DMS53 treated with DMSO at 0.1 percent for 48 hours (cell line): ENCODE measurements around the gene CCDC85A.

Source experiments
- DNase-seq: peaks from one replicate; lab custom pipeline; 2025; ENCODE audit not compliant: unreplicated experiment; lab: John Stamatoyannopoulos, UW

The CCDC85A gene

DNA sequence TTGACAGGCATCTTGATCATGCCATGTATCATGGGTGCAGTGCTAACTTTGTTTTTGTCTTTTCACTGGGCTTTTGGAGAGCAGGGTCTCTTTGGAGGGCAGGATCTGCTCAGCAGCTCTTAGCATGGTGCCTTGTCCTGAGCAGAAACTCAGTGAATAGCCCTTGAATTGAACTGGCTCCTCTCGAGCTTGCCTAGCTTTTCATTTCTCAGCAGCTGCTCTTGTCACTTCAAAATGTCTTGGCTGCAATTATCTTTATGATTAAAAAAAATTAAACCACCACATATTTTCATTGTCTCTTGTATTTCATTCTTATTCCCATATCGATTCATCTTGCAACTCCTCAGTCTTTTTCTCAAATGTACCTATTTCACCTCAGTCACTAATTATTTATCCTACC, 50.5 kb downstream of the CCDC85A start:
- DNase-seq: no peak

DNA sequence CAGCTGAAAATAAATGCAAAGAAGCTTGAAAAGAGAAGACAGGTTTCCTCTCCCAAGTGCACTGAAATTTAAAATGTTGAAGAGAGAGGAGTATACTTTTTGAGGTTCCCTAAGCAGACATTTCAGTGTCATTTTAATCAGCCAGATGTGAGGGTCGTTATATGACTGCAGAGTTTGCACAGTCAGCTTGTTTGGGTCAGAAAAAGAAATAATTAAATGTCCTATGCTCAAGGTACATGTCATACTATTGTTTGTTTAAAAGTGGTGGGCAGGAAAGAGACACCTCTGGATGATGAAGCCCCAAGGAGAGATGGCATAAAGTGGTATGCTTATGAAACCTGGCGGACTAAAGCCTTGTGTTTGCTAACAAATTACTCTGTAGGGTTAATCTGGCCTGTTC, 55.2 kb downstream of the CCDC85A start:
- no peak for DNase-seq

DNA sequence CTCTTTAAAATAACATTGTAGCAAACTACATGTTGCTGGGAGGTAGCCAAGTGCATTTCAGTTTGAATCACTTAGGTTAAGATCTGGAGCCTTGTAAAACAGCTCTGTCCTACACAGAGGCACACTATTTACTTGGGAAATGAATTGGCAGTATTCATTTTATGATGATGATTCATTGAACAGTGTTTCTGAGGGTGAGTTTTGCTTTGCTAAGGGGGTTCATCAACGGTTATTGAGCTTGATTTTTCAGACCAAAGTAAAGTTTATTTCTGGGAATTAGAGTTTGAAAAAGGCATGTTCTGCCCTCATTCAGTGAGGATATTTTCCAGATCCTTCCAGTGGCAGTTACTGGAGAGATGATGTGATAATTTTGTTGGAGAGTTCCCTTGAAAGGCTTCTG, 55.6 kb downstream of the CCDC85A start:
- DNase-seq: no peak

DNA sequence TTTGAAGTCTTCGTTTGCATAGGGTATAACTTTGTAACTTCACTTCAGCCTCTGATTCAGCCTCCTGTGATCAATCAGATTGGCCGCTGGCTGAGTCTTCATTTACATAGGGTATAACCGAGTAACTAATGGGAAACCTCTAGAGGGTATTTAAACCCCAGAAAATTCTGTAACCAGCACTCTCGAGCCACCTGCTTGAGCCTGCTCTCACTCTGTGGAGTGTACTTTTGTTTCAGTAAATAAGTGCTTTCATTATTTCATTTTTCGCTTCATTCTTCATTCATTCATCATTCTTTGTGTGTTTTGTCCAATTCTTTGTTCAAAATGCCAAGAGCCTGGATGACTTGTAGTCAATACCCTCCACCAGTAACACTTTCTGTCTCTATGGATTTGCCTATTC, 56.4 kb downstream of the CCDC85A start:
- no peak for DNase-seq

DNA sequence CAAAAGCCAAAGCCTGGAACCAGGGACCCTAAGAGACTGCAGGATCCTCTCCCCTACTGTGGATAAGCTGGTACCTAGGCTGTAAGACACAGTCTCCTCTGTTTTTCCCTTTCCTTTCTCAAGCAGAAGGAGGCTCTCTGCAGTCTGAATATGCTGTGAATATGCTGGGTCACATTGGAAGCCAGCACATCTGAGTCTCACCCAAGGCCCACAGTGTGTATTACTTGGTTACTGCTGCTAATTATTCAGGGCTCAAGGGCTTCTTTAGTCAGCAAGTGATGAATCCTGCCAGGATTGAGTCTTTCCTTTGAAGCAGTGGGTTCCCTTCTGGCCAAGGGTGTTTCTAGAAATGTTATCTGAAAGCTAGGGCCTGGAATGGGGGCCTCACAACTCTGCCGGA, 60.7 kb downstream of the CCDC85A start:
- DNase-seq: no peak

DNA sequence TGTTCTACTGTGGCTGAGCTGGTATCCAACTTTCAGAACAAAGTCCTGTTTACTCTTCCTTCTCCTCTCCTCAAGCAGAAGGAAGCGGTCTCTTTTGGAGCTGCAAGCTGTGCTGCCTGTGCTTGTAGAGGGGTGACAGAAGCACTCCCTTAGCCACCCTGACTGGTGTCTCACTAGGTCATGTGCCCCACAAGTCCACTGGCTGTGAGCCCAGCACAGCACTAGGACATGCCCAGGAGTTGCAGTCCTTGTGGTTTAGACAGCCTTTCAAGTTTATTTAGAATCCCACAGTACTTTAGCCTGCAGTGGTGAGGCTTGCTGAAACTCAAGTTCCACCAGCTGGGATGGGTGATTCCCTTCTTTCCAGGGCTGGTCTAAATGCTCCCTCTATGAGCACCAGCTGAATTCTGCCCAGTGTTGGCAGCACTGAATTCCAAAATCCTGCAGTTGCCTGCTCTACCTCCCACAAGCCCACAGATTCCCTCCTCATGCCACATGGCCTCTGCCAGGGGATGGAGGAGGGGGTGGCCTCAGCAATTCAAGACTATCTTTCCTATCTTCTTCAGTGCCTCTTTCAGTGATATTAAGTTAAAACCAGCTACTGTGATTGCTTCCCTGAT, 61.2 kb downstream of the CCDC85A start:
- DNase-seq: no peak

DNA sequence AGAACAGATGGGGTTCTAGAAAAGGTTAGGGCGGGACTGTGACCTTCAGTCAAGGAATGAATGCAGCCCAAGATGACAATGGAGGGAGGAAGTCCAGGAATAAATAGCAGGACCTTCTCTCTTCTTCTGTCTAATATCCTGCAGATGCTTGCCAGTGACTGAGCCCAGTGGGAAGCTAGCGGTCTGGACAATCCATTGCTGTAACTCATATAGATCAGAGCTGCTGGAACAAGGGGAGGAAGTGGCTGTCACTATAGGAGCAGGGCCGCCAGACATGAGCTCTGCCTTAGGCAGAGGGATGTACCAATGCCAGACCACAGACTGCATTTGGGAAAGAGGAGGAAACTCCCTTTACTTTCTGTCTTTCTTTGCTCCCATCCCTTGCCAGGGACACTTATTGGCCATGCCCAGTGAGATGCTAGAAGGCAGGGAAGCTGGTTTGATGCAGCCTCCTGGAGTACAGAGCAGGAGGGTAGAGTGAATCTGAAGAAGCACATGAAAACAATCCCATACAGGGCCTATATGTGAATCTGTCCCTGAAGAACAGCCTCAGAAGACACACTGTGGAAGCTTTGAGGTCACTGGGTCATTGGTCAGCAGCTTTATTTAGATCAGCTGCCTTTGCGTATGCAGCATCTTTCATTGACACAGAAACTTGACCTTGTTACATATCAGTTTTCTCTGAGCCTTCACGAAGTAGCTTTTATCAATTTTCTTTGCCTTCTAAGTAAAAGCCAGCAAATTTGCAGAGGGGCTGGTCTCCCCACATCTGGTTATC, 65.4 kb downstream of the CCDC85A start:
- DNase-seq: no peak

DNA sequence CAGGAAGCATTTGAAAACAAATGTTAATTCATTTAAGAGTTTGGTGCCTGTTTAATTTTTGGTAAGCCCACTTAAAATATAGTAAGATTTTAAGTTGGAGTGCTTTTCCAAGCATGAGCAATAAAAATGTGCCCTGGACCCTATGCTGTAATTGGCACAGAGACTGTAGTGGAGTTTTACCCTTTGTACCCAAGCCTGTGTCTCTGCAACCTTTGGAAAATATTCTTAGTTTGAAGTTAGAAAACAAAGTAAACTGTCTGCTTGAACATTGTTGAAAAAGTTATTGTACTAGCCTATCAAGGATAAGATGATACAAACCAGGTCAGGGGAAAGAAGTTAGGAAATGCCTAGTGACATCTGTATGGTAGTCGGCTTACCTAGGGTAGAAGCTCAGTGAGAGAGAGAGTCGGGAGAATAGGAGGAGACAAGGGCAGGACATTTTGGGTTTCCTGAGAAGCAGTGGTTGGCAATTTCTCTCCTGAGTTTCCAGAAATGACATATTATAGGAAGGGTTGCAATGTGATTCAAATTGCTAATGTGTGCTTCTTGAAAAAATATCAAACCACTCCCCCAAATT, 66.5 kb downstream of the CCDC85A start:
- DNase-seq: no peak

DNA sequence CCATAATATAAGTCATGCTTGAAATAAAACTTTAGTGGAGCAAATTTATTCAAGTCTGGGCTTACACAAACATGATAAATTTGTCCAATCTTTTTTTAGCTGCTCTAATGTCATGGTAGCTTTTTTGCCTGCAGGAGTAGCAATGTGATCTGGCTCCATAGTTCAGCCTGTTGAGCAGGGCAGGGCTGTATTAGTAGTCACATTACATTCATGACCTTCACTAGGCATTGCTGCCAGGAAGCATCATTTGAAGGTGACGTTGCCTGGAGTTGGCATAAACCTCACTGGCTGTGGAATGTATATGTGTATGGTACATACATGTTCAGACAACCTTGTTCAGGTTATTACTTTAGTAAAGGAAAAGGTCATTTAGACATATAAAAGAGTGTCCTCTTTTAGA, 76.6 kb downstream of the CCDC85A start:
- DNase-seq: no peak

DNA sequence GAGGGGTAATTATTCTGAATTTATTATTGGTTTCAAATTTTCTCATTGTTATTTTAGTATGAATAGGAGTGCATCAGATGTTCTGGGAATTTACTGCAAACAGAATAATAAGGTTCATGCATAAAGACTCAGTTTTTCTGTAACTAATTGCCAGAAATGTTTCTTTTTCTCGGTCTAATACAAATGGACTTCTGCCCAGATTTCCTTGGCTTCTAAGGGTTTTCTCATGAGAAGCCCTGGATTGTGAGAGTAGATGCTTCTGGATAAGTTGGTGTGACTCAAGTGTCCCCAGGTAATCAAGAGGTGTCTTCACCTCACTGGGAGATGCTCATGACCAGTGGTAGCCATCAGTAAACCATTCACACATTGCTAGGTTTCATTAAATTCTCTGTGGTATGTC, 78.5 kb downstream of the CCDC85A start:
- no peak for DNase-seq

DNA sequence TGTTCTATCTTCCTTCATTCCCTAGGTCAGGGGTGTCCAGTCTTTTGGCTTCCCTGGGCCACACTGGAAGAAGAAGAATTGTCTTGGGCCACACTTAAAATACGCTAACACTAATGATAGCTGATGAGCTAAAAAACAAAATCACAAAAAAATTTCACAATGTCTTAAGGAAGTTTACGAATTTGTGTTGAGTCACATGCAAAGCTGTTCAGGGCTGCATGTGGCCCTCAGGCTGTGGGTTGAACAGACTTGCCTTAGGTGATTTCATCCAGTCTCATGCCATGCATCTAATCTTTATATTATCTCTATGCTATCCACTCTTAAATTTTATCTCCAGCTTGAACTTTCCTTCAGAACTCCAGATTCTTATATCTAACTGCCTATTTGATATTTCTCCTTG, 80.1 kb downstream of the CCDC85A start:
- no peak for DNase-seq

DNA sequence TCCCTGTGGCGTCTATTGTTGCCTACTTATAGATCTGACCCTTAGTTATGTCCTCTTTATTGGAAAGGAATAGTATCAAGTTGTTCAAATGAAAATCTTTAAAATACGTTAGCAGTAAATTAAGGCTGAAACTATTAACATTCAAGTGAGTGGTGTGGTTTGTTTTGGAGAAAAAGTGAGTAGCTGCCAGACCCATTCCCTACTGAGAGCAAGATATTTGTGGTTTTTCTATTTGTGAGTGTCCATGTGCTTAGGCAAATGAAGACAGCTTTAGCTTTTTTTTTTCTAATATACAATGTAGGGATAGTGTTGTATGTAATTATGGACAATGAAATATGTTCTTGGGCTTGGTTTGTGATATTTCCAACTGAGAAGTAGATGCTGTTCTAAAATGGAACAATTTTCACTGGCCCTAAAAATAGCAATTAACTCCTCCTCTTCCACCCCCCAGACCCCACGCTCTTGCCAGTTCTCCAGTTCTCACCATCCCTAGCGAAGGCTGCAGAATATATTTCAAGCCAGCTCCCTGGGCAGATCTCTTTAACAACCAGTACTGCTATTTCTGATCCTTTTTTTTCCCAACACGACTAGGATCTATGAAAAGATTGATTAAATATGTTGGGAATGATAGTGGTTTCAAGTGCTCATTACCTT, 83.1 kb downstream of the CCDC85A start:
- no peak for DNase-seq

DNA sequence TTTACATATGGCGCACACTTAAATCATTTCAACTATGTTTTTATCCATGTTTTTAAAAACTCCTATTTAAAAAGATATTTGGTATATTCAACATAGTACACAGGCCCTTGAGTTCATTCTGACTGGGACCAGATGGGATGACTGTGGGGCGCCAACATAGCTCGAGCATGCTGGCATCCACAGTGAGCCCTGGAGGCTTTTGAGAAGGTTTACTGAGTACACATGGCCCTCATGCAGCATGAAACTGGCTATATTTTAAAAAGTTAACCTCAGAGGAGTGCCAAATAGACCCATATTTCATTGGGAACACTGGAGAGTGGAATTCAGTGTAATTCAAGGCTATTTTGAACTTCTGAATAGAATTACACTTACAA, 83.6 kb downstream of the CCDC85A start:
- no peak for DNase-seq

DNA sequence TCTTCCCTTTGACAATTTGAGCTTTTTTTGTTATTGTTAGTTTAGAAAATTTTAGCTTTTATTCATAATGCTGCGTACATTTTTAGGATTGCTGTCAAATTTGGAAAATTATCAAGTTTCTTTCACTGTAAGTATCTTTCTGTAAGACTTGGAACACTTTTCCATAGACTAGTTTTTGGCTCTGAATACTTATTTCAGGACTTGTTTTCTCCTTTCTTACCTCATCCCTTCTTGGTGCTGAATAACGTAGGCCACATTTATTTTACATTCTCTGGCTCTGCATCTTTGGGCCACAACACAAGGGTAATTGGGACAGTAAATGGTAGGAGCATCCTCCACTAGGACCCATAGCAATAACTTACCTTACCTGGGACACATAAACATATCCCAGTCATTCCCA, 85.1 kb downstream of the CCDC85A start:
- DNase-seq: no peak

DNA sequence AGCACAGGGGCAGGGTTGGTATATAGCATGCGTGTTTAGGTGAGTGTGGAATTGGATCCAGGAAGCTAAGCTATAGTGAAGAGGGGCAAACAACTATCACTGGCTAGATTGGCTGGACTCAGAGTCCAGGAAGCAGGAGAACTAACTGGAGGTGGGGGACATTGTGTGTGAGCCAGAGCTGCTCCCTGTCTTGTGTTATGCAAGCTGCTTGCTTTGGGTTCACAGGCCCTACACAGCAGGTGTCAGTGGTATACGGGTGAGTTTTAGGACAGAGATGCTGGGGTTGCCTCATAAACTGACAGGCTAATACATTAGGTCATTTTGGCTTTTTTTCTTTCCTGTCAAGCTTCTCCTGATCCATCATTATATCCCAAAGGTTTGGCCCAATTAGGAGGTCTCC, 87.5 kb downstream of the CCDC85A start:
- no peak for DNase-seq

DNA sequence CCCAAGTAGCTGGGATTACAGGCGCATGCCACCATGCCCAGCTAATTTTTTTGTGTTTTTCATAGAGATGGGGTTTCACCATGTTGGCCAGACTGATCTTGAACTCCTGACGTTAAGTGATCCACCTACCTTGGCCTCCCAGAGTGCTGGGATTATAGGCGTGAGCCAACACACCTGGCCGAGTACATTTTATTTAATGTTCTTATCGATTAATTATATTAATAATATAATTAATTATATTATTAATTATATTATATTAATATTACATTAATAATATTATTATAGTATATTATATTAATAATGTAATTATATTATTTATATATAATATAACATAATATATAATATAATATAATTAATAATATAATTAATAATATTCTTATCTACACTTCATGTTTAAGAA, 101.4 kb downstream of the CCDC85A start:
- DNase-seq: no peak

DNA sequence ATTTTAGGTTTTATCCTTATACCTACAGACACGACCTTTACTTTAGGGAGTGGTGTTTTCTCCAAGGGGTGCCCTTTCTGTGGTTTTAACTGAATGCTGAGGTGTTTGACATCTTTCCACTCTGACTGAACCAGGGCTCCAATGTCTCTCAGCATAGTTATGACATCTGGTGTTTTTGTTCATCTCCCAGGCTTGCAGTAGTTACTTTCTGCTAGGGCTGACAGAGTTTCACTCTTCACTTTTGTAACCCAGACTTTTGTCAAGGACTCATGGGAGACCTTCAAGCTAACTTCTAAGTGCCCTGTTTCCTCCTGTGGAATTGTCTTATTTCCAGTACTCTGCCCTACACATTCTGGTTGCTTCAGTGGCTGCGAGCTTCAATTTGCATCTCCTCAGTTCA, 103.1 kb downstream of the CCDC85A start:
- DNase-seq: no peak

DNA sequence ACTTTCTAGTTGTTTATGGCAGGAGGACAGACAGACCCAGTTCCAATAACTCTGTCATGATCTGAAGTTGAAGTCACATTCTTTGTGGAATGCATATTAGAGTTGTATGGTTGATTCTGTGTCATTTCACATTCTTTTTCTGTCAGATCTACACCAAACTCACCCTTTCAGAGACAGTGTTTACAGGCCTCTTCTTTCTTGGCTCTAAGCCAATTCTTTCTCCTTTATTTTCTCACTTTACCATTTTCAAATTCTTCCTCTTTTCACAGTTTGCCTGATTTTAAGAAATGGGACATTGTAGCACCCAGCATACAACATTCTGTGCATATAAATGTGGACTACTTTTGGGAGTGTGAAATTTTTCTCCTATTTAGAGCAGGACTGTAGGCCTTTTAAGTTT, 103.7 kb downstream of the CCDC85A start:
- no peak for DNase-seq

DNA sequence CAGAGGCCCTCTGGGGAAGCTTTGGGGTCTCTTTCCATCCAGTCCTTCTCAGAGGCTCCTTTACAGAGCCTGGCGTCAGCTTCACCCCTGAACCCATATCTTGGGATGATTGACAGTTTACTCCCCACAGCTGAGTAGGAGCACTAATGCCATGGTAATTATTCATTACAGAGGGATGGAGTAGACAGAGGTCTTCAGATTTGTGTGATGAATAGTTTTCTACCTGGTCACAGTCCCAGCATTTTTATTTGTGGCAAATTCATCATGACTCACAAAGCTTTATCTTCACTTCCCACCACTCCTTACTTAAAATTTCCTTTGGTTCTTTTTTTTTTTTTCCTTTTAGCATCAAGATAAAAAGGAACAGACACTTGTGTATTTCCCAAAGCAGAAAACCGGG, 104.2 kb downstream of the CCDC85A start:
- DNase-seq: no peak

DNA sequence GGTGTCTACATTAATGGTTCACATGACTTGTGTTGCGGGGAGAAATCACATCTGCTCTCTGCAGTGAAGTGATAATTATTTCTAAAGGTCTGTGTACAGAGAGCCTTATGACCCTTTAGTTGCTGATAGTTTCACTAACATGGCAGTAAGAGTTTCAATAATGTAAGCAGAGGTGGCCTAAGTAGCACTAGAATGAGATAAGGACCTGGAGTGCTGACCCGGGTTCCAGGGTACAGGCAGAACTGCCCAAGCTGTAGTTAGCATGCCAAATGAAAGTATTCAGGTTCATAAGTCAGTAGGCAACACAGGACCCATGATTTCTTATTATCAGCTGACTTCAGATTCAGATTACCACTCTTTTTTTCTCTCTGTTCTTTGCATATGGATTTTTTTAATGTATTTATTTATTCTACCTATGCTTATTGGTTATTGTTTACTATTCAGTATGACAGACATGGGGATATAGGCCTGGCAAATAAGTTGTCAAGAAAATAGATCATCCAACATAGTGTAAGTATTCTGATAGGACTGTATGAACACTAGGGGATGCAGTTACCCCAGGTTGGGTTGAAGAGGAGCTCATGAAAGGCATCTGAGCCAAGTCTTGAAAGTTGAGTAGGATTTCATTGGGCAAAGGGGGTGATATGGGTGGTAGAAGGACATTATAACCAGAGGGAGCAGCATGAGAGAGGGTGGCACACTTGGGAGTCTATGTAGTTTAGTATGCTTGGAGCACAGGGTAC, 105.2 kb downstream of the CCDC85A start:
- DNase-seq: no peak

DNA sequence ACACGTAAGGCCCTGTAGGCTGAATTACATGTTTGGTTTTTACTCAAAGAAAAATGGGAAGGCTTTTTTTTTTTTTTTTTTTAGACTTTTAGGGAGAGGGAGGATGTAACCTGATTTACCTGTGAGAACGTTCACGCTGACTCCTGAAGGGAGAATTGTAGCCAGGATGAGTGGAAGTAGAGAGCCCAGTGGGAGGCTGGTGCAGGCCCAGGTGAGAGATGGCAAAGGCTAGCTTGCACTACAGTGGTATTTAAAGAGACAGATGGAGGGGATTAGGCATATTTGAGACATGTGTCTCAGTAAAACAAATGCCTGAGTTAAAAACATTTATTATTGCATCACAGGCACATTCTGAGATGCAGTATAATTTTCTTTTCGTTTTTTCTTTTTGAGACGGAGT, 107.9 kb downstream of the CCDC85A start:
- no peak for DNase-seq

DNA sequence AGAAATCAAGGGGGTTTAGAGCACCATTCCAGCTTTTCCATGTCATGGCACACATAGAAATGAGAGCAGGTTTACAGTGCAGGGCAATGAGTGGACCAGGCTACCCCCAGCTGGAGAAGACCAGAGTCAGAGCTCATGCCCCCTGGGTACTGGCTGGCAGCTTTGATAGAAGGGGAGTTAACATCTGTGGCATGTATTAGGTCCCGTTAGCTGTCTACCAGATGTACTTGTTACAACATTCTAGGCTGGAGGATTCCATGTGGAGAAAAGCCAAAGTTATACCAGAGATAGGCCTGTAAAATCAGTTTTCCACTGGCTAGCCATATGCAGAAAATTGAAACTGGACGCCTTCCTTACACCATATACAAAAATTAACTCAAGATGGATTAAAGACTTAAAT, 109.2 kb downstream of the CCDC85A start:
- DNase-seq: no peak
